ENCODE measurements around the gene PRPF40B.

Gene PRPF40B

DNA sequence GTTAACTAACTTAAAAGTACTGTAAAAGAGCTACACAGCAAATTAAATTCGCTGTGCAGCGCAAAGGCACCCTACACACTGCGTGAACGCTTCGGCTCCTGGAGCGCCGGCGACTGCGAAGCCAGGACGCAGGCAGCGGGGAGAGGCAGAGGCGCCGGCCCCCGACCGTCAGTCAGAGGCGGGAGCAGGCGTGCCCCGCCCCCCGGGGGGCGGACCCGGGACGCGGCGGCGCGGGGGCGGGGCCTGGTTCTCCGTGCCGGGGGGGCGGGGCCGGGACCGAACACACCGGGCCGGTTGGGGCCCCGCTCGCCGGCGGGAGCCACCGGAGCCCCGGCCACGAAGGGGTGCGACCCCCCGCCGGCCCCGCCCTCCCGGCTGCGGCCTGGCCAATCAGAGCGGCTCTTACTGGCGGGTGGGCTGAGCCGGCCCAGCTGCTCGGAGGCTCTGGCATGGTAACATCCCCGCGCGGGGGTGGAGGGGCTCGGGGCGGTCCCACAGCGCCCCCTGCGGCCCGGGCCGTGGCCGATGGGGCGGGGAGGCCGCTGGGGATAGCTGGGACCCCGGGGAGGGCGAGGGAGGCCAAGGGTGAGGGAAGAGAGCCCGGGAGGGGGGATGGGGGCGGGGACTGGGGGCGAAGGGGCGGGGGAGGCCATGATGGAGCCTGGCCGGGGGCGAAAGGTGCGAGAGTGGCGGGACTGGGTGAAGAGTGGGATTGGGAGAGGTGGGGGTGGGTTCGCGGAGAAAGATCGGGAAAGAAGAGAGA lies at the start of gene PRPF40B:
PRPF40B (plus strand) TSS at position 420 of the 763 bp plus-strand sequence; CDS start at position 450, 30 bp downstream.
- Histone ChIP-seq H3K4me1 (ENCODE audit: control insufficient read depth, low read length) (peaks cover 48% of the 10 kb centered on the region), H4K20me1 (ENCODE audit: control insufficient read depth, insufficient read depth, low read depth, low read length) (no peaks in the 10 kb centered on the region), H3K4me3 (ENCODE audit: low read length) (peak within 1 kb of the TSS; percentile 79), H3K79me2 (ENCODE audit: control insufficient read depth, low read length) (no peaks in the 10 kb centered on the region), H3F3A (ENCODE audit: control insufficient read depth, insufficient read depth) (peaks cover 40% of the 10 kb centered on the region), H3K27ac (ENCODE audit: low read depth, low read length) (peak within 1 kb of the TSS; percentile 91), H3K36me3 (ENCODE audit: control insufficient read depth, low read length) (no peaks in the 10 kb centered on the region), H3K9me3 (ENCODE audit: control insufficient read depth, insufficient read depth, low read length) (no peaks in the 10 kb centered on the region), H3K9me2 (replicated peaks; ENCODE audit: control insufficient read depth, low read length) (no peaks in the 10 kb centered on the region), H3K4me2 (ENCODE audit: low read length) (peak within 1 kb of the TSS; percentile 93), H3K27me3 (ENCODE audit: control insufficient read depth, low read length) (no peaks in the 10 kb centered on the region)
- TF ChIP-seq, protein P1, sequence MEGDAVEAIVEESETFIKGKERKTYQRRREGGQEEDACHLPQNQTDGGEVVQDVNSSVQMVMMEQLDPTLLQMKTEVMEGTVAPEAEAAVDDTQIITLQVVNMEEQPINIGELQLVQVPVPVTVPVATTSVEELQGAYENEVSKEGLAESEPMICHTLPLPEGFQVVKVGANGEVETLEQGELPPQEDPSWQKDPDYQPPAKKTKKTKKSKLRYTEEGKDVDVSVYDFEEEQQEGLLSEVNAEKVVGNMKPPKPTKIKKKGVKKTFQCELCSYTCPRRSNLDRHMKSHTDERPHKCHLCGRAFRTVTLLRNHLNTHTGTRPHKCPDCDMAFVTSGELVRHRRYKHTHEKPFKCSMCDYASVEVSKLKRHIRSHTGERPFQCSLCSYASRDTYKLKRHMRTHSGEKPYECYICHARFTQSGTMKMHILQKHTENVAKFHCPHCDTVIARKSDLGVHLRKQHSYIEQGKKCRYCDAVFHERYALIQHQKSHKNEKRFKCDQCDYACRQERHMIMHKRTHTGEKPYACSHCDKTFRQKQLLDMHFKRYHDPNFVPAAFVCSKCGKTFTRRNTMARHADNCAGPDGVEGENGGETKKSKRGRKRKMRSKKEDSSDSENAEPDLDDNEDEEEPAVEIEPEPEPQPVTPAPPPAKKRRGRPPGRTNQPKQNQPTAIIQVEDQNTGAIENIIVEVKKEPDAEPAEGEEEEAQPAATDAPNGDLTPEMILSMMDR (IDR thresholded peaks at IDR 0.05; ENCODE audit: low read depth, low read length, poor library complexity, severe bottlenecking) = peak; percentile 60
- no peak for TF ChIP-seq EZH2phosphoT487 (IDR thresholded peaks at IDR 0.05; ENCODE audit: borderline replicate concordance, low read length)

DNA sequence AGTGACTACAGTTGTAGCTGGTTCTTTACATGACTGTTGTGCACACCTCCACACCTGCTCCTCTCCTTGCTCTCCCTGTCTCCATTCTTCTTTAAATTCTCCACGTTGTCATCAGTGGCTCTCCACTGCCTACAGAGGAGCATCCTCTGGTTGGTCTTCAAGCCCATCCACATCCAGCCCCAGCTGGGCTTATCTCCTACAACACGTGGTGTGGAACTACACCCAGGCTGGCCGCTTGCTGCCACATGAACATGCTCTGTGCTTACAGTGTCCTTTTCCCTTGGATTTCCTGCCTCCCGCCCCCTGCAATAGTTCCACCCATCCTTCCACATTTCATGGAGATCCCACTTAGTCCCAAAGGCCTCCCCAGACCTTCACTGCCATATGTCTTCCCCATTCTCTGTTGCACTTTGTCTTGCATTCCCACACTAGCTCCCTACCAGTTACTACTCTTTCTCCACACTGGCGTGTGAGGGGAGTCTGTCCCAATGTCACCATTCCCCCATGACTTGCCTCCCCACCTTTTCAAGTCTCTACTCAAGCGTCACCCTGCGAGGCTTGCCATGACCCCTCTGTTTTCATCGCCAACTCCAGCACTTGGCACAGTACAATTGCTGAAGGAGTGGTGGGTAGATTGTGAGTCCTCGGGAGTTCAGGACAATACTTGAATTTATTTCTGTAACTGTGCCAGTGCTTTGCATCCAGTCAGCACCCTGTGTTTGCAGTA lies 45.6 kb upstream of the PRPF40B start:
- no peak overlapping the region for H3K4me3 ChIP-seq (ENCODE audit: low read length)
- H3K9me2 ChIP-seq (replicated peaks; ENCODE audit: control insufficient read depth, low read length) = no peaks in the 10 kb centered on the region
- no peaks in the 10 kb centered on the region for H4K20me1 ChIP-seq (ENCODE audit: control insufficient read depth, insufficient read depth, low read depth, low read length)
- H3K27ac ChIP-seq (ENCODE audit: low read depth, low read length) = no peak overlapping the region
- no peaks in the 10 kb centered on the region for H3F3A ChIP-seq (ENCODE audit: control insufficient read depth, insufficient read depth)
- peaks cover 24% of the 10 kb centered on the region for H3K79me2 ChIP-seq (ENCODE audit: control insufficient read depth, low read length)
- H3K4me2 ChIP-seq (ENCODE audit: low read length) = no peak overlapping the region
- peaks cover 23% of the 10 kb centered on the region for H3K36me3 ChIP-seq (ENCODE audit: control insufficient read depth, low read length)
- peaks cover 2% of the 10 kb centered on the region; the same call in 1 of the 2 replicates for H3K4me1 ChIP-seq (ENCODE audit: control insufficient read depth, low read length)
- H3K27me3 ChIP-seq (ENCODE audit: control insufficient read depth, low read length) = no peaks in the 10 kb centered on the region
- TF ChIP-seq, protein P1 (IDR thresholded peaks at IDR 0.05; ENCODE audit: low read depth, low read length, poor library complexity, severe bottlenecking) = no peak
- TF ChIP-seq EZH2phosphoT487 (IDR thresholded peaks at IDR 0.05; ENCODE audit: borderline replicate concordance, low read length) = no peak
- no peaks in the 10 kb centered on the region for H3K9me3 ChIP-seq (ENCODE audit: control insufficient read depth, insufficient read depth, low read length)

DNA sequence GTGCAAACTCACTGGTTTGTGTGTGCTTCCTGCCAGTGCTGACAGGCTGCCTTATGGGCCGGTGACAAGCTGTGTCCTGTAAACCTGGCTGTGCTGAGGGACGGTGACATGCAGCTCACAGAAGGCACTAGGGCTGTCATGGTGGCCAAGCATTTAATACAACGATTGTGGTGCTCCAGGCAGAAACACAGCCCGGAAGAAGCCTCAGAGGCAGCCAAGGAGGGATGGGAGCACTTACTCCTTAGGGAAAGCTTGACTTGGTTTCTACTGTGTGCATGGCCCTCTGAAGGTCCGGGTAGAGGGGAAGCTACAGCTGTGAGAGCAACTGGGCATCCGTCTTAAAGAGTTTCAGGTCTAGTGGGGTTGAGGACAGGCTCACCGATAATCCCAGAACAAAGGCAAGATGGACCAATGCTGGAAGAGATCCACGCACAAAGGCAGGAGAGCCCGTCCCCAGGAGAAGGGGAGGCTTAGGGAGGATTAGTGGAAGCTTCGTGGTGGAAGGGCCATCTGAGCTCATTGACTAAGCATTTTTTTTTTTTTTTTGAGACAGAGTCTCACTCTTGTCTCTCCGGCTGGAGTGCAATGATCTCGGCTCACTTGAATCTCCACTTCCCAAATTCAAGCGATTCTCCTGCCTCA lies 44.8 kb upstream of the PRPF40B start:
- Histone ChIP-seq H4K20me1 (ENCODE audit: control insufficient read depth, insufficient read depth, low read depth, low read length) (no peaks in the 10 kb centered on the region), H3K27ac (ENCODE audit: low read depth, low read length) (no peak overlapping the region), H3K27me3 (ENCODE audit: control insufficient read depth, low read length) (no peaks in the 10 kb centered on the region), H3K4me3 (ENCODE audit: low read length) (no peak overlapping the region), H3F3A (ENCODE audit: control insufficient read depth, insufficient read depth) (no peaks in the 10 kb centered on the region), H3K9me3 (ENCODE audit: control insufficient read depth, insufficient read depth, low read length) (no peaks in the 10 kb centered on the region), H3K9me2 (replicated peaks; ENCODE audit: control insufficient read depth, low read length) (no peaks in the 10 kb centered on the region), H3K36me3 (ENCODE audit: control insufficient read depth, low read length) (peaks cover 22% of the 10 kb centered on the region), H3K4me1 (ENCODE audit: control insufficient read depth, low read length) (peaks cover 2% of the 10 kb centered on the region; the same call in 1 of the 2 replicates), H3K4me2 (ENCODE audit: low read length) (no peak overlapping the region), H3K79me2 (ENCODE audit: control insufficient read depth, low read length) (peaks cover 15% of the 10 kb centered on the region)
- TF ChIP-seq EZH2phosphoT487 (IDR thresholded peaks at IDR 0.05; ENCODE audit: borderline replicate concordance, low read length) = no peak
- TF ChIP-seq, protein P1 (IDR thresholded peaks at IDR 0.05; ENCODE audit: low read depth, low read length, poor library complexity, severe bottlenecking) = no peak
